ENCODE results near the gene PLCB1.

The PLCB1 gene

DNA sequence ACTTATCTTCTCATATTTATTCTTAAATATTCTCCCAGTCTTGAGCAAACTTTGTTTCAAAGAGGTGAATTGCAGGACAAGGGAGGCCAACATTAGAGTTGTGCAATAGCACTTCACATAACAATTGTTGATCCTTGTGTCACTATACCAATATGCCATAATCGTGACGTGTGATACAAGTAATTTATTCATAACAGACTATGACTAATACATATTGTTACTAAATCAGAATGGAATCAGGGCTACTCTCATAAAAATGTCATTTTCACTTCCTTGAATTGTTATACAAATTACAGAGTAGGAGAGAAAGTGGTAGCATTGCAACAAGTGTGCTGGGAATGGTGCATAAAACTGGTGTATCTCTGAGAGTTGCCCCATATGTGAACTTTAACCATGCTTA lies 37.2 kb upstream of the PLCB1 start:
- no peak overlapping the region for H3K4me2 ChIP-seq (ENCODE audit: low read length)
- H3K18ac ChIP-seq (ENCODE audit: low read length): no peak overlapping the region
- no peaks in the 10 kb centered on the region for H3K9me3 ChIP-seq (ENCODE audit: insufficient read depth, low read depth, low read length)
- no peak overlapping the region for H3K4me3 ChIP-seq (ENCODE audit: low read depth, low read length)
- no peak overlapping the region for H2BK120ac ChIP-seq (ENCODE audit: insufficient read depth, low read length, poor library complexity)
- no peak overlapping the region for H3K27ac ChIP-seq (ENCODE audit: low read depth, low read length)
- H2AFZ ChIP-seq (ENCODE audit: insufficient read depth, low read length, poor library complexity): no peak overlapping the region
- no peak overlapping the region for H3K14ac ChIP-seq (ENCODE audit: low read length)
- no peaks in the 10 kb centered on the region for H3K27me3 ChIP-seq (ENCODE audit: insufficient read depth, low read length)
- no peaks in the 10 kb centered on the region for H3K36me3 ChIP-seq (ENCODE audit: control insufficient read depth in 1 of 2, insufficient read depth in 2 of 2, low read length in 2 of 2)
- no peaks in the 10 kb centered on the region for H3K79me2 ChIP-seq (ENCODE audit: control insufficient read depth, insufficient read depth, low read length, poor library complexity)
- peak in 1 of 2 donors; percentile 13 for DNase-seq
- no peak overlapping the region for H3K4ac ChIP-seq (ENCODE audit: low read depth, low read length)
- no CpG with 5 or more reads among the region's 2 CpGs for WGBS (ENCODE audit: extremely low coverage, insufficient coverage, insufficient read length)
- H2BK5ac ChIP-seq (ENCODE audit: low read depth, low read length, poor library complexity): no peak overlapping the region
- H3K79me1 ChIP-seq (ENCODE audit: low read length): no peaks in the 10 kb centered on the region
- H2BK12ac ChIP-seq (ENCODE audit: low read length): no peak overlapping the region
- H3K23ac ChIP-seq (ENCODE audit: low read length): no peak overlapping the region
- no peak overlapping the region for H4K12ac ChIP-seq (ENCODE audit: low read depth, low read length)
- no peak overlapping the region for H2AK5ac ChIP-seq (ENCODE audit: low read length)
- no peak overlapping the region for H3K9ac ChIP-seq (ENCODE audit: low read length)
- no peak overlapping the region for H4K91ac ChIP-seq (ENCODE audit: low read depth, low read length)
- H3K4me1 ChIP-seq (ENCODE audit: control insufficient read depth in 1 of 2, insufficient read depth in 2 of 2, low read length in 2 of 2): no peaks in the 10 kb centered on the region
- no peak overlapping the region for H4K8ac ChIP-seq (ENCODE audit: low read depth, low read length)

DNA sequence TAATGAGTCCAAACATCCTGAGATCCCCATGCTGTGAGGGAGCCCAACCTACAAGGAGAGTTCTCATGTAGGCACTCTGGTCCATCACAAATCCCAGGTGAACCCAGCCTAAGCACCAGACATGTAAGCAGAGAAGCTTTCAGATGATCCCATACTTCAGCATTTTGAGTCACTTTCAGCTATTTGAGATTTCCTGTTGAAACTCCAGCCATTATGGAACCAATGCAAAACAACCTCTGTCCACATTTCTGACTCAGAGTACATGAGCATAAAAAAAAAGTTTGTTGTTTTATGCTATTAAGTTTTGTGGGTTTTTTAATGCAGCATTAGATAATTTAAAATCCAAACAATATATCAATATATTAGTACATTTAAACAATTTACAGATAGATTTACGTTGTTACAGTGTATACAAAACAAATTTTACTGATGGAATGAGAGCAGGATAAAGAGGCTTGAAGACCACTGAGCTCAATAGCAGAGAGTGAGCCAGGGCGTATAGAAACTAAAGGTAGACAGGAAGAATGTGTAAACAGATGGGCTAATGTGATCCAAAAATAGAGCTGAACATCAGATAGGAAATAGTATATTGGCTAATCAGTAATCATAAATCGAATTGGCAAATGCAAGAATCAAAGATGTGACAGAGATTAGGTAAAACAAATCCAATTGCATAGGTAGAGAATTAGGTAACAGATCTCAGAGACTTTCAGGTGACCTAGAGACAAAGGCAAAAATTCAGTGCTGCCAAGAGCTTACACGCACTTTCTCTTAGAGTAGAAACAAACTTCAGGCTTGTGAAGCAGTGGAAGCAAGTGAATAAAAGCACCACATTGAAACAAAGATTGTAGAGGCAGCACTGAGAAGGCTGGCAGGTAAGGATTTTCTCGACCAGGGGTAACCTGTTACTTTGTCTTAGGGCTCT lies 36.2 kb upstream of the PLCB1 start:
- Histone ChIP-seq H3K9me3 (ENCODE audit: insufficient read depth, low read depth, low read length) (no peaks in the 10 kb centered on the region), H3K79me2 (ENCODE audit: control insufficient read depth, insufficient read depth, low read length, poor library complexity) (no peaks in the 10 kb centered on the region), H3K27me3 (ENCODE audit: insufficient read depth, low read length) (no peaks in the 10 kb centered on the region), H3K4me3 (ENCODE audit: low read depth, low read length) (no peak overlapping the region), H3K14ac (ENCODE audit: low read length) (no peak overlapping the region), H2AFZ (ENCODE audit: insufficient read depth, low read length, poor library complexity) (no peak overlapping the region), H2BK120ac (ENCODE audit: insufficient read depth, low read length, poor library complexity) (no peak overlapping the region), H2BK5ac (ENCODE audit: low read depth, low read length, poor library complexity) (no peak overlapping the region), H3K27ac (ENCODE audit: low read depth, low read length) (no peak overlapping the region), H4K8ac (ENCODE audit: low read depth, low read length) (no peak overlapping the region), H3K4me2 (ENCODE audit: low read length) (no peak overlapping the region), H3K9ac (ENCODE audit: low read length) (no peak overlapping the region), H4K12ac (ENCODE audit: low read depth, low read length) (no peak overlapping the region), H3K4ac (ENCODE audit: low read depth, low read length) (no peak overlapping the region), H2BK12ac (ENCODE audit: low read length) (no peak overlapping the region), H3K79me1 (ENCODE audit: low read length) (no peaks in the 10 kb centered on the region), H3K23ac (ENCODE audit: low read length) (no peak overlapping the region), H3K4me1 (ENCODE audit: control insufficient read depth in 1 of 2, insufficient read depth in 2 of 2, low read length in 2 of 2) (no peaks in the 10 kb centered on the region), H3K18ac (ENCODE audit: low read length) (no peak overlapping the region), H4K91ac (ENCODE audit: low read depth, low read length) (no peak overlapping the region), H2AK5ac (ENCODE audit: low read length) (no peak overlapping the region), H3K36me3 (ENCODE audit: control insufficient read depth in 1 of 2, insufficient read depth in 2 of 2, low read length in 2 of 2) (no peaks in the 10 kb centered on the region)
- WGBS (ENCODE audit: extremely low coverage, insufficient coverage, insufficient read length): no CpG with 5 or more reads among the region's 5 CpGs
- DNase-seq: no peak

GRCh38 chr20:8097307-8097706 lies 34.8 kb upstream of the PLCB1 start:
- no peak overlapping the region for H3K23ac ChIP-seq (ENCODE audit: low read length)
- no peak overlapping the region for H3K14ac ChIP-seq (ENCODE audit: low read length)
- no peaks in the 10 kb centered on the region for H3K36me3 ChIP-seq (ENCODE audit: control insufficient read depth in 1 of 2, insufficient read depth in 2 of 2, low read length in 2 of 2)
- no peaks in the 10 kb centered on the region for H3K9me3 ChIP-seq (ENCODE audit: insufficient read depth, low read depth, low read length)
- no peak overlapping the region for H3K18ac ChIP-seq (ENCODE audit: low read length)
- H4K12ac ChIP-seq (ENCODE audit: low read depth, low read length): no peak overlapping the region
- H3K79me2 ChIP-seq (ENCODE audit: control insufficient read depth, insufficient read depth, low read length, poor library complexity): no peaks in the 10 kb centered on the region
- no peak overlapping the region for H3K27ac ChIP-seq (ENCODE audit: low read depth, low read length)
- H2AK5ac ChIP-seq (ENCODE audit: low read length): no peak overlapping the region
- no peak overlapping the region for H3K4me3 ChIP-seq (ENCODE audit: low read depth, low read length)
- WGBS (ENCODE audit: extremely low coverage, insufficient coverage, insufficient read length): no CpG with 5 or more reads among the region's 2 CpGs
- no peak overlapping the region for H3K9ac ChIP-seq (ENCODE audit: low read length)
- H2BK12ac ChIP-seq (ENCODE audit: low read length): no peak overlapping the region
- no peak overlapping the region for H3K4me2 ChIP-seq (ENCODE audit: low read length)
- no peaks in the 10 kb centered on the region for H3K79me1 ChIP-seq (ENCODE audit: low read length)
- no peak overlapping the region for H2BK120ac ChIP-seq (ENCODE audit: insufficient read depth, low read length, poor library complexity)
- no peak overlapping the region for H2AFZ ChIP-seq (ENCODE audit: insufficient read depth, low read length, poor library complexity)
- no peaks in the 10 kb centered on the region for H3K4me1 ChIP-seq (ENCODE audit: control insufficient read depth in 1 of 2, insufficient read depth in 2 of 2, low read length in 2 of 2)
- DNase-seq: no peak
- H3K27me3 ChIP-seq (ENCODE audit: insufficient read depth, low read length): no peaks in the 10 kb centered on the region
- H4K8ac ChIP-seq (ENCODE audit: low read depth, low read length): no peak overlapping the region
- H4K91ac ChIP-seq (ENCODE audit: low read depth, low read length): no peak overlapping the region
- H2BK5ac ChIP-seq (ENCODE audit: low read depth, low read length, poor library complexity): no peak overlapping the region
- no peak overlapping the region for H3K4ac ChIP-seq (ENCODE audit: low read depth, low read length)

DNA sequence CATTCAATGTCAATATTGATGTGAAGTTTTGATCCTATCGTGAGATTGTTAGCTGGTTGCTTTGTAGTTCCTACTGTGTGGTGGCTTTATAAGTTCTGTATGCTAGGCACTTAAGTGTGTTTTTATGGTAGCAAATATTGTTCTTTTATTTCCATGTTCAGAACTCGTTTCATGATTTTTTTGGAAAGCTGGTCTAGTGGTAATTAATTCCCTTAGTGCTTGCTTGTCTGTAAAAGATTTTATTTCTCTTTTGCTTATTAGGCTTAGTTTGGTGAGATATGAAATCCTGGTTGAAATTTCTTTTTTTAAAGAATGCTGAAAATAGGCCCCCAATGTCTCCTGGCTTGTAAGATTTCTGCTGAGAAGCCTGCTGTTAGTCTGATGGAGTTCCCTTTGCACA lies 27.8 kb upstream of the PLCB1 start:
- no peaks in the 10 kb centered on the region for H3K36me3 ChIP-seq (ENCODE audit: control insufficient read depth in 1 of 2, insufficient read depth in 2 of 2, low read length in 2 of 2)
- WGBS (ENCODE audit: extremely low coverage, insufficient coverage, insufficient read length): no CpG with 5 or more reads among the region's 2 CpGs
- H4K91ac ChIP-seq (ENCODE audit: low read depth, low read length): no peak overlapping the region

More for the DNA sequence above, 27.8 kb upstream of the PLCB1 start:
- Histone ChIP-seq H2AFZ (ENCODE audit: insufficient read depth, low read length, poor library complexity) (no peak overlapping the region), H3K79me2 (ENCODE audit: control insufficient read depth, insufficient read depth, low read length, poor library complexity) (no peaks in the 10 kb centered on the region), H3K9me3 (ENCODE audit: insufficient read depth, low read depth, low read length) (peaks cover 6% of the 10 kb centered on the region), H3K18ac (ENCODE audit: low read length) (no peak overlapping the region), H3K79me1 (ENCODE audit: low read length) (no peaks in the 10 kb centered on the region), H2BK120ac (ENCODE audit: insufficient read depth, low read length, poor library complexity) (no peak overlapping the region), H4K12ac (ENCODE audit: low read depth, low read length) (no peak overlapping the region), H3K4me2 (ENCODE audit: low read length) (no peak overlapping the region), H3K27ac (ENCODE audit: low read depth, low read length) (no peak overlapping the region), H4K8ac (ENCODE audit: low read depth, low read length) (no peak overlapping the region), H3K23ac (ENCODE audit: low read length) (no peak overlapping the region), H3K9ac (ENCODE audit: low read length) (no peak overlapping the region), H2BK5ac (ENCODE audit: low read depth, low read length, poor library complexity) (no peak overlapping the region), H3K27me3 (ENCODE audit: insufficient read depth, low read length) (no peaks in the 10 kb centered on the region), H3K14ac (ENCODE audit: low read length) (no peak overlapping the region), H2AK5ac (ENCODE audit: low read length) (no peak overlapping the region), H3K4me1 (ENCODE audit: control insufficient read depth in 1 of 2, insufficient read depth in 2 of 2, low read length in 2 of 2) (no peaks in the 10 kb centered on the region), H3K4me3 (ENCODE audit: low read depth, low read length) (no peak overlapping the region), H2BK12ac (ENCODE audit: low read length) (no peak overlapping the region), H3K4ac (ENCODE audit: low read depth, low read length) (no peak overlapping the region)
- DNase-seq: no peak

Data from trophoblast cell (in vitro differentiated cells and primary cell).